Right ventricle myocardium superior (tissue), 1 donor: ENCODE data around the gene SELENOK. TPM values are rescaled to one million over a fixed set of nuclear protein-coding genes. Genes with fewer than 3 reads are reported as not detected.
A peak's percentile ranks its signal among the peaks of the same experiment; 100 is the strongest.

Experiments used
- ATAC-seq: fragments of 200-7000 bp; cut with Tn5 transposase; one replicate; pipeline ENCODE4 v1.9.1; 2020; ENCODE audit warnings: mild to moderate bottlenecking; ENCODE audit not compliant: poor library complexity
- DNase-seq: peaks from one replicate; pipeline ENCODE4 v3.0.0-alpha.2; 2020
- intact Hi-C: fragments of 100-400 bp; cut with DNase I; formaldehyde crosslinking; loops from one replicate; pipeline ENCODE4 v1.11.2; 2022
- total RNA-seq: library from RNA; stranded (reverse); fragmentation: NEBNext Ultra II Directional; extraction: Animal tissue kit (Norgen Biotek cat#: 25700); gene quantifications from one replicate; pipeline ENCODE4 v1.2.1, GENCODE V29; 2021
- donor health status: DM: no; HTN: yes; CAD: no; lungs with severe emphysema.

Gene SELENOK
- total RNA-seq, 1 donor from 2014 or later = 97.4 TPM

DNA sequence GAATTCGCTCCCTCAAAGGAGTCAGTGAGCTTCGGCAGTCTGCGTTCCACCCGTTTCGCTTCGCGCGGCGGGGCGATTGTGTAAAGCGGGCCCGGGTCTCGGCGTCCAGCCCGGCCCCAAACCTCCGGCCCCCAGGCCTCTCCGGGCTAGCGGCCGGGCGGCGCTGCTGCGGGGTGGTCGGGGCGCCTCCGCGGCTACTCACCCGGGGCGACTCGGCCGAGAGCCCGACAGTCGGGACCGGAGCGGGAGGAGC is 45.9 kb downstream of the SELENOK start:
- DNase-seq = no peak
- intact Hi-C loops = no loop called here
- no peak for ATAC-seq

DNA sequence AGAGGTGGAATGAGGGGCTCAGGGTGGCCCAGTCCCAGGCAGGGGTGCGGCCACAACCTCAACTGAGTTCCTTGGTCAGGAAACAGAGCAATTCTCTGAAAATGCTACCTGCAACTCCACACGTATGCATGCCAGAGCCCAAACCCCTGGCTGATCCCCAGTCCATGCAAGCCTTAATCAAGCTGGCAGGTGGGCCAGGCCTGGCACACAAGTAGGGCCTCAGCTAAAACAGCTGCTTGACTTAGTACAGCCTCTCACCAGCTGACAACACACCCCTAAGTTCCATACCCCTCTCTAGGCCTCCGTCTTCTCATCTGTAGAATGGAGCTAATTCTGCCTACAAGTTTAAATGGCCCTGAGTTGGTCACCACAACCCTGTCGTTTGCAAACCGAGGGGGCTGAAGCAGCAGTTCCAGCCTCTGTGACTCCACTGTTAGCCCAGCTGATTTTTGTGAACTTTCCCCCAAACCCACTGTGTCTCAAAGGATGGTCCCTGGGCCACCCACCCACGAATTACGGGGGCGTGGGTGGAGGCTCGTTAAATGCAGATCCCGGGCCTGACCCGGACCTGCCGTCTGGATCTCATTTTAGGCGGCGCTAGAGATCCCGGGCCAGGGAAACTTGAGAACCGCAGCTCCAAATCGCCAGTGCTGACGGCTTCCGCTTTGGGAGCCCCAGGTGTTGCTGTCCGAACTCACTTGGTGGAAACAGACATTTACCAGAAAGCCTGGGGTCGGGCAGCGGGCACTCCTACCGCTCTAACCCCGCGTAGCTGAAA is 46.4 kb downstream of the SELENOK start:
- peak; percentile 71 for DNase-seq
- intact Hi-C loops = no loop called here
- peak; percentile 73 for ATAC-seq

DNA sequence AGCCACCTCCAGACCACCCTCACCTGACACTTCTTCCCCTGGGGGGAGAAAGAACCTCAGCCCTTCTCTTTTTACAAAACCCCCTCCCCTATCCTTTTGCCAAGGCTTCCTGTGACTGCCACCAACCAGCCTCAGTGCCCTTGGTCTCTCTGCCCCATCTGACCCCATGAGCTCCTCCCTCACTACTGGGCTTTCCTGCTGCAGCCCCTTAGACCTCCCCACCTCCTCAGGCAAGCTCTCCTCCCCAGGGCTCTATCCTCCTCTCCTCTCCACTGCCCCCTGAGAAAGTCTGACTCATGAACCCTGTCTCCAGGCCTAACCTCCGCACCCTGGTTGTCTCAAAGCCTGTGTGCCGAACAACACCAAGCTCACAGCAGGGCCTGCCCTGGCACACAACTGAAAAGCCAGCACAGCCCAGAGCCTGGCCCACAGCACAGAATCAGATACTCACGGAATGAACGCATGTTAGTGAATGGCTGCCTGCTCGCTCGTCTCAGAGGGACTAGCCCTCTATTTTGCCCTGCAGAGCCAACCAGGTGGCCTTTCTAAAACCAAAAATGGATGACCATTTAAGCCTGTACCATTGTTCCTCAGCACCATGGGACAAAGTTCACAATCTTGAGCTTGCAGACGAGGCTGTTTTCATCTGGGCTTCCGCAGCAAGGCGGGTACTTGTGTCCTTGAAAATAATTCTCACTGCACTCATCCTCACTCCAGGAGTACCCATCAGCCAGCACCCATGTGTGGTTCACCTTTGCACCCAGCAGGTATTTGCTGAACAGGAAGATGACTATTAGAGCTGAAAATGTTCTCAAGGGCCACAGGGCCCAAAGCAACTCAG is 47.2 kb downstream of the SELENOK start:
- intact Hi-C loops = no loop called here
- DNase-seq = no peak
- no peak for ATAC-seq

GRCh38 chr3:53843195-53844177 is 48.2 kb downstream of the SELENOK start:
- DNase-seq = no peak
- intact Hi-C loops = no loop called here

DNA sequence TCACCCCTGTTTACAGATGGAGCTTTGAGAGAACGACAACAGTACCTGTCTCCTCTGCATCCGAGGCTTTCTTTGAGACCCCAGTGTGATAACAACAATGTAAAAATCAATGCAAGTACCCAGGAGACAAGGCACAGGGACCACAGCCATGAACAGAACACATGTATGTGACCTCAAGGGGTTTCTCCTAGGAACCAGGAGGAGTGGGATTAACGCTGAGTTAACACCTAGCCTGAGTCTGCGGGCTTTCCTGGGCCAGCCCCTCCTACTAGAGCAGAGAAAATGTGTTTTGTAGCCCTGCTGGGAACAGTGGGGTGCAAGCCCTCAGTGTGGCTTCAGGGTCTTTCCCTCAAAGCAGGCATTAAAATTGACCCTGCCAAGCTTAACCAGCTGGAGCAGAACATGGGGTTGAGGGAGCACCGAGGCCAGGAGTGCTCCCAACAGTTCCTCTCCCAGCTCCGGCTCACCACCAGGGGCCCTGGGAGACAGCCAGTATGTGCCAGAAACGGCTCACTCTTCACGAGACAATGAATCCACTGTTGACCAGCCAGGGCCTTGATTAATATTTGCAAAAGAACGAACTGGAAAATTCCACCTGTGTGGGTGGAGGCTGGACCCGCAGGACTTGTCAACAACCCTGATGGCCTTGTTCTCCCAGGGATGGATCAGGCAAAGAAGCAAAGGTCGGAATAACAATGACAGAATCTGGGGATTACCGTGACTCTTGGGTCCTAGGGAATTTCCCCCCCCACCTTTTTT is 49.0 kb downstream of the SELENOK start:
- no peak for DNase-seq
- ATAC-seq = peak; percentile 23
- intact Hi-C loops = no loop called here

More at GRCh38 chr3:53843195-53844177, 48.2 kb downstream of the SELENOK start:
- no peak for ATAC-seq

- intact Hi-C loops = no loop called here
- DNase-seq (no peak), ATAC-seq (no peak)
Observed at GRCh38 chr3:53841296-53841695, 50.4 kb downstream of the SELENOK start.

DNA sequence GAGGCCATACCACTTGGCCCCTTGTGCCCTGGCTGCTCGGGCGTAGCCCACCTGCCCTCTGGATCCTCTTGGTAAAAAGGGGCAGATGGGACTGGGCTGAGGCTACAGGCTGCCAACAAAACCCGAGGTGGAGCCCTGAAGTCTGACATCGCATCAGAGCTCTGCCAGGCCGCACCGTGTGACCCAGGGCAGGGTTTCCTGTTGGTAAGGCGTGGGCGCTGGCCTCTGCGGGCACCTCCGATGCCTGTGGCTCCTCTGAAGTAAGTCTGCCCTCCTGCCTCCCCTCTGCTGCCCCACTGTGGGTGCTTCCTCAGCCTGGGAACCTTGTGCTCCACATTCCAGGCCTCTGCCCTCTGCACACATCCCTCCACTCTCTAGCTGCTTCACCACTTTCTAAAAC is 54.3 kb downstream of the SELENOK start:
- DNase-seq = no peak
- intact Hi-C loops = no loop called here
- ATAC-seq = no peak

DNA sequence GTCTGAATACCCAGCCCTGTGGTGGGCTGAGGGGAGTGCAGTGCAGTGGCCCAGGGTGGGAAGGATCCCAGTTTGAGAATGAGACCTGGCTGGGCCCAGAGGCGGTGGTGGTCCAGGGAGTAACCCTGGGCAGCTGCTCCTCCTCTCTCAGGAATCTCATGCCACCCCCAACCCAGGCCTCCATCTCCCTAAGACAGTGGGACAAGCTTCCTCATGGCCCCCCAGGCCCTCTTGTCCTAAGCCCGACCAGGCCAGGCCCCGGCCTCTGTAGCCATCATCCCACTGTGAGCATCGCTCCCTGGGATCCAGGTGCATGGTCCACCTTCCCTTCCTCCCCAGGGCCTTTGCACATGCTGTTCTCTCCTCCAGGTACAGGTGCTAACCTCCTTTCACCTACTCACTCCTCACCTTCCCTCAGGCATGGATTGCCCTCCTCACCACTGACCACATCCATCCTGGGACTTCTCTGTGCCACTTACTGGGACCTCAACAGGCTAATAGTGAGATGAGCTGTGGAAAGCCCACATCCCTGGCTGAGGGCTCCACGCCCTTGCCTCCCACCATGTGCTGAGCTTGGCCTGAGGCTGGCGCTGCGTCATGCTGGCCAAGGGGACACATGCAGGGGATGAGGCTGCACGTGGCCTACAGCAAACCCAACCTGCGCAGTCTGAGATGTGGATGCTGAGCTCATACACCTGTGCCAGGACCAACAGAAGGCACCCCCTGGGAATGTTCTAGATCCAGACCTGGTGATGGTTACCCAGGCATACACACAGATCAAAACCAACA is 55.4 kb downstream of the SELENOK start:
- DNase-seq (no peak), ATAC-seq (no peak)
- intact Hi-C loops = no loop called here

DNA sequence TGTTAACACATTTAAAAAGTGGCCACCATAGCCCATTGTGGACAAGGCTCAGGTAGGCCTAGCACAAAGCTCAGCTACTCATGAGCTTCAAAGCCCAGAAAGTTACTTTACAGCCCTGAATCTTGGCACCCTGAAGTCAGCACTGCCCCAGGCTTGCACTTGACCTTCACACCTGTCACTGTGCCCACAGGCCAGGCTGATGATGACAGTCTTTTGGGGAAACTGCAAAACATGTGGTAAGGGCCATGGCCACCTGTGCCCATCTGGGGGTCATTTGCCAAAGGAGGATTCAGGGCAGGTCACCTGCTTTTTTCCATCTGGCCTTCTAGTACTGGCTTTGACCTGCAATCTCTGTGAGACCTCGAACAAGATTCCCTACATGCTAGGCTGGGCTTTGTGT is 56.4 kb downstream of the SELENOK start:
- no peak for ATAC-seq
- intact Hi-C loops = no loop called here
- DNase-seq = no peak

GRCh38 chr3:53834429-53835095 is 57.1 kb downstream of the SELENOK start:
- ATAC-seq = no peak
- intact Hi-C loops = no loop called here
- DNase-seq = no peak

Other genes starting within 250 kb of the SELENOK start
- 9.3 TPM for gene CHDH, start 45.4 kb downstream of the SELENOK start, total RNA-seq
- gene IL17RB, start 45.3 kb downstream of the SELENOK start, total RNA-seq = 1.9 TPM
- gene ACTR8, start 9.7 kb downstream of the SELENOK start, total RNA-seq = 27.9 TPM
- gene CACNA2D3, start 230.7 kb upstream of the SELENOK start, total RNA-seq = 35.5 TPM